ENCODE measurements around the gene SEMA4D.

DNA sequence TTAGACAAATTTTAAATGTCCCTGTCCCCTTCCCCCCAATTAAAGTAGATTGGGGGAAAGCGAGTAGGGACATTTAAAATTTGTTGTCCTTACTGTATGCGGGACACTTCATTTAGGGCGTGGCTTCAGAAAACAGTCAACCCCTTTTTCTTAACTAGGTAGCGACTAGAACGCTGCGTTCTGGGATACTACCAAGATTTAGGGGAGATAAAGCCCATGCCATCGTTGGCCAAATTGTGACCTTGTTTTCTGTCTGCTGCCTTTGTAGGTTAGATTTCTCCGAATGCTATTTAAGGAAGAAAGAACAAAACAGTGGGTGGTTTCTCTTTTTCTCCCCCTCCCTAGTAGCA, 185.7 kb downstream of the SEMA4D start:
- TF ChIP-seq, protein P1, sequence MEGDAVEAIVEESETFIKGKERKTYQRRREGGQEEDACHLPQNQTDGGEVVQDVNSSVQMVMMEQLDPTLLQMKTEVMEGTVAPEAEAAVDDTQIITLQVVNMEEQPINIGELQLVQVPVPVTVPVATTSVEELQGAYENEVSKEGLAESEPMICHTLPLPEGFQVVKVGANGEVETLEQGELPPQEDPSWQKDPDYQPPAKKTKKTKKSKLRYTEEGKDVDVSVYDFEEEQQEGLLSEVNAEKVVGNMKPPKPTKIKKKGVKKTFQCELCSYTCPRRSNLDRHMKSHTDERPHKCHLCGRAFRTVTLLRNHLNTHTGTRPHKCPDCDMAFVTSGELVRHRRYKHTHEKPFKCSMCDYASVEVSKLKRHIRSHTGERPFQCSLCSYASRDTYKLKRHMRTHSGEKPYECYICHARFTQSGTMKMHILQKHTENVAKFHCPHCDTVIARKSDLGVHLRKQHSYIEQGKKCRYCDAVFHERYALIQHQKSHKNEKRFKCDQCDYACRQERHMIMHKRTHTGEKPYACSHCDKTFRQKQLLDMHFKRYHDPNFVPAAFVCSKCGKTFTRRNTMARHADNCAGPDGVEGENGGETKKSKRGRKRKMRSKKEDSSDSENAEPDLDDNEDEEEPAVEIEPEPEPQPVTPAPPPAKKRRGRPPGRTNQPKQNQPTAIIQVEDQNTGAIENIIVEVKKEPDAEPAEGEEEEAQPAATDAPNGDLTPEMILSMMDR (IDR thresholded peaks at IDR 0.05), result no peak
- TF ChIP-seq EP300 (IDR thresholded peaks at IDR 0.05) (no peak), POLR2A (IDR thresholded peaks at IDR 0.05) (no peak), POLR2AphosphoS5 (IDR thresholded peaks at IDR 0.05) (no peak)
